ENCODE results near the gene PRKAR1B.

The PRKAR1B gene

GRCh38 chr7:500521-501420 is 226.3 kb downstream of the PRKAR1B start:
- Histone ChIP-seq H3K9ac (ENCODE audit: low read length) (no peak overlapping the region), H3K27me3 (ENCODE audit: control insufficient read depth, insufficient read depth, low read length) (no peaks in the 10 kb centered on the region), H3K4me1 (ENCODE audit: control insufficient read depth, insufficient read depth, low read length) (peaks cover 2% of the 10 kb centered on the region), H3K27ac (ENCODE audit: low read depth, low read length) (no peak overlapping the region), H3K4me3 (ENCODE audit: low read length) (no peak overlapping the region), H3K36me3 (ENCODE audit: control insufficient read depth, insufficient read depth, low read length) (peaks cover 20% of the 10 kb centered on the region)

GRCh38 chr7:499853-500485 is 227.1 kb downstream of the PRKAR1B start:
- Histone ChIP-seq H3K9ac (ENCODE audit: low read length) (no peak overlapping the region), H3K4me3 (ENCODE audit: low read length) (no peak overlapping the region), H3K36me3 (ENCODE audit: control insufficient read depth, insufficient read depth, low read length) (peaks cover 20% of the 10 kb centered on the region), H3K27me3 (ENCODE audit: control insufficient read depth, insufficient read depth, low read length) (no peaks in the 10 kb centered on the region), H3K27ac (ENCODE audit: low read depth, low read length) (no peak overlapping the region), H3K4me1 (ENCODE audit: control insufficient read depth, insufficient read depth, low read length) (peaks cover 2% of the 10 kb centered on the region)
